ENCODE data around the gene SV2C.

GRCh38 chr5:76154009-76154690 is 71.0 kb downstream of the SV2C start:
- TF ChIP-seq REST (IDR thresholded peaks at IDR 0.05; ENCODE audit: low read depth) (no peak), CTCF (IDR thresholded peaks at IDR 0.05 in 2 of 3, conservative IDR thresholded peaks at IDR 0.05 in 1 of 3; ENCODE audit: borderline replicate concordance in 1 of 3, insufficient read depth in 1 of 3, low read depth in 2 of 3, low read length in 2 of 3) (no peak)

Data from HCT116 (cell line).